Dendritic cell treated with granulocyte-macrophage colony-stimulating factor and Interleukin-4, amounts not matched to agents 40 ng/mL and 50 ng/mL, for 4 days (primary cell): ENCODE results near the gene ENO2.

ENCODE experiments used
- H3K27ac Mint-ChIP-seq: one replicate; pipeline ENCODE4 v1.8.0; 2022; ENCODE audit warnings: mild to moderate bottlenecking, mixed read lengths
- H3K27me3 Mint-ChIP-seq: one replicate; pipeline ENCODE4 v1.8.0; 2022; ENCODE audit warnings: mild to moderate bottlenecking, mixed read lengths
- H3K36me3 Mint-ChIP-seq: one replicate; pipeline ENCODE4 v1.8.0; 2022; ENCODE audit warnings: low read depth, mixed read lengths
- H3K4me1 Mint-ChIP-seq: one replicate; pipeline ENCODE4 v1.8.0; 2022; ENCODE audit warnings: low read depth, mixed read lengths
- H3K4me3 Mint-ChIP-seq: one replicate; pipeline ENCODE4 v1.8.0; 2022; ENCODE audit warnings: mild to moderate bottlenecking, moderate library complexity, mixed read lengths
- H3K9me3 Mint-ChIP-seq: one replicate; pipeline ENCODE4 v1.8.0; 2022; ENCODE audit warnings: mixed read lengths
- intact Hi-C: fragments of 100-400 bp; cut with micrococcal nuclease; formaldehyde crosslinking; loops from one replicate; pipeline ENCODE4 v1.15.0; 2022

The ENO2 gene

GRCh38 chr12:6965026-6965661 is 50.8 kb downstream of the ENO2 start:
- Mint-ChIP-seq H3K9me3 (no peaks in the 10 kb centered on the region), H3K27me3 (no peaks in the 10 kb centered on the region), H3K36me3 (peaks cover 72% of the 10 kb centered on the region), H3K27ac (peak overlapping the region; percentile 93), H3K4me1 (peaks cover 79% of the 10 kb centered on the region), H3K4me3 (no peak overlapping the region)
- intact Hi-C loops, result loop anchor here (1.0 kb wide), 2 partner anchors 21 to 53 kb away; partner anchors contain the start of genes C12orf57 and LPCAT3

GRCh38 chr12:6965714-6966113 is 51.3 kb downstream of the ENO2 start:
- Mint-ChIP-seq H3K27me3 (no peaks in the 10 kb centered on the region), H3K4me1 (peaks cover 73% of the 10 kb centered on the region), H3K36me3 (peaks cover 72% of the 10 kb centered on the region), H3K27ac (peak overlapping the region; percentile 93), H3K9me3 (no peaks in the 10 kb centered on the region), H3K4me3 (no peak overlapping the region)
- intact Hi-C loops, result loop anchor here (1.0 kb wide), 2 partner anchors 21 to 53 kb away; partner anchors contain the start of genes C12orf57 and LPCAT3

DNA sequence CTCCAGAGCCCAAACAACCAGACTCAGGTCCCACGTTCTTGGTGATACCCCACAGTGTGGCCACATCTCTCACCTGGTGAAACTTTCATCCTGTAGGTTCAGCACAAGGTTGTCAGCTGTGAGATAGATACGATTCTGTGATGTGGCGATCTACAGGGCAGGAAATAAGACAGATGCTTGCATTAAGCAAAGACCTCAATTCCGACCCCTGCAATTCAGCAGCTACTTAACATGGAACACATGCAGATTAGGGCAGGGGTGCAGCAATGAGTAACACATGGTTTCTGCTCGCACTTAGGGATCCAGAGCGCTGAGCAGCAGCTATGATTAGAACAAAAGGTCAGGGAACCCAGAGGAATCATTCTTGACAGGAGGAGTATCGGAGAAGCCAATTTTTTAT is 52.0 kb downstream of the ENO2 start:
- no peak overlapping the region for H3K27ac Mint-ChIP-seq

GRCh38 chr12:6967651-6968100 is 53.3 kb downstream of the ENO2 start:
- intact Hi-C loops, result no loop called here
- Mint-ChIP-seq H3K36me3 (peaks cover 67% of the 10 kb centered on the region), H3K27ac (no peak overlapping the region), H3K4me1 (peaks cover 64% of the 10 kb centered on the region), H3K4me3 (no peak overlapping the region), H3K27me3 (no peaks in the 10 kb centered on the region), H3K9me3 (no peaks in the 10 kb centered on the region)

More for the DNA sequence above, 52.0 kb downstream of the ENO2 start:
- Mint-ChIP-seq H3K36me3 (peaks cover 70% of the 10 kb centered on the region), H3K4me1 (peaks cover 67% of the 10 kb centered on the region), H3K9me3 (no peaks in the 10 kb centered on the region), H3K4me3 (no peak overlapping the region), H3K27me3 (no peaks in the 10 kb centered on the region)
- intact Hi-C loops, result no loop called here

GRCh38 chr12:6968426-6968825 is 54.0 kb downstream of the ENO2 start:
- intact Hi-C loops, result no loop called here
- Mint-ChIP-seq H3K27me3 (no peaks in the 10 kb centered on the region), H3K36me3 (peaks cover 74% of the 10 kb centered on the region), H3K4me3 (no peak overlapping the region), H3K4me1 (peaks cover 64% of the 10 kb centered on the region), H3K9me3 (no peaks in the 10 kb centered on the region), H3K27ac (peak overlapping the region; percentile 87)

DNA sequence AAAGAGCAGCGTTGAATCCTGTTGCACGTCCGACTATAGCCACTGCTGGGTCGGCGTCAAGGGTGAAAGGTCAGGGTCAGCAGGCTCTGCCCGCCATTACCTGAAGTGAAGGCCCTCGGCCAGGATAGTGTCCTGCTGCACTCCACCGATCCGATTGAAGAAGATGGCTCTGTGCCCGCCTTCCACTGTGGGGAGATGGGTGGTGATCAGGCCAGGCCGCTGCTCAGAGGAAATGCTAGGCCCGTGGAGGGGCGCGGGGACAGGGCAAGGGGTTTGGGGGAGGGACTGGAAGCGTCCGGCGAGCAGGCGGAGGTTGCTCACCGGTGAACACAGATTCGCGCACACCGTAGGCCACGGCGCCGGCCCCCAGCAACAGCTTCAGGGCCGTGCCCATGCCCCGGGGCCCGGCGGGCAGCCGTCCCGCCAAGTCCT is 55.7 kb downstream of the ENO2 start:
- Mint-ChIP-seq H3K4me3 (peak overlapping the region; percentile 100), H3K4me1 (peaks cover 50% of the 10 kb centered on the region), H3K36me3 (peaks cover 86% of the 10 kb centered on the region), H3K27me3 (no peaks in the 10 kb centered on the region), H3K27ac (peak overlapping the region; percentile 87), H3K9me3 (no peaks in the 10 kb centered on the region)
- intact Hi-C loops, result loop anchor here (1.0 kb wide), 1 partner anchor 48 kb away; the partner anchor contains the start of gene LPCAT3
